Activated naive CD8-positive, alpha-beta T cell (primary cell): Measurements from ENCODE around the gene CORO1C.
"Not testable (repeated sequence)": the region's sequence is repeated elsewhere in the genome, so short reads cannot be mapped to it uniquely, and the experiment has no call there.

ENCODE experiments used
- H3K27ac Mint-ChIP-seq: one replicate; pipeline ENCODE4 v1.8.0; 2021; ENCODE audit warnings: mixed read lengths
- H3K27me3 Mint-ChIP-seq: one replicate; pipeline ENCODE4 v1.8.0; 2021; ENCODE audit warnings: mixed read lengths
- H3K36me3 Mint-ChIP-seq: one replicate; pipeline ENCODE4 v1.8.0; 2021; ENCODE audit warnings: mixed read lengths
- H3K4me1 Mint-ChIP-seq: one replicate; pipeline ENCODE4 v1.8.0; 2021; ENCODE audit warnings: low read depth, mixed read lengths
- H3K4me3 Mint-ChIP-seq: one replicate; pipeline ENCODE4 v1.8.0; 2021; ENCODE audit warnings: mild to moderate bottlenecking, mixed read lengths
- H3K9me3 Mint-ChIP-seq: one replicate; pipeline ENCODE4 v1.8.0; 2021; ENCODE audit warnings: low read depth, mixed read lengths

CORO1C gene

GRCh38 chr12:108637222-108637971 is 93.9 kb downstream of the CORO1C start:
- no peak overlapping the region for H3K27ac Mint-ChIP-seq
- no peaks in the 10 kb centered on the region for H3K36me3 Mint-ChIP-seq
- no peak overlapping the region for H3K4me3 Mint-ChIP-seq
- no peaks in the 10 kb centered on the region for H3K9me3 Mint-ChIP-seq
- H3K27me3 Mint-ChIP-seq = no peaks in the 10 kb centered on the region
- H3K4me1 Mint-ChIP-seq = peaks cover 58% of the 10 kb centered on the region

GRCh38 chr12:108635997-108636808 is 95.1 kb downstream of the CORO1C start:
- peaks cover 65% of the 10 kb centered on the region for H3K4me1 Mint-ChIP-seq
- H3K9me3 Mint-ChIP-seq = no peaks in the 10 kb centered on the region
- peak overlapping the region; percentile 96 for H3K4me3 Mint-ChIP-seq
- H3K27me3 Mint-ChIP-seq = no peaks in the 10 kb centered on the region
- H3K27ac Mint-ChIP-seq = peak overlapping the region; percentile 99
- peaks cover 2% of the 10 kb centered on the region for H3K36me3 Mint-ChIP-seq

GRCh38 chr12:108635201-108635996 is 95.9 kb downstream of the CORO1C start:
- no peaks in the 10 kb centered on the region for H3K27me3 Mint-ChIP-seq
- peaks cover 72% of the 10 kb centered on the region for H3K4me1 Mint-ChIP-seq
- peaks cover 2% of the 10 kb centered on the region for H3K36me3 Mint-ChIP-seq
- peak overlapping the region; percentile 99 for H3K27ac Mint-ChIP-seq
- H3K9me3 Mint-ChIP-seq = no peaks in the 10 kb centered on the region
- peak overlapping the region; percentile 96 for H3K4me3 Mint-ChIP-seq

- peaks cover 75% of the 10 kb centered on the region for H3K4me1 Mint-ChIP-seq
- peaks cover 2% of the 10 kb centered on the region for H3K36me3 Mint-ChIP-seq
- peak overlapping the region; percentile 99 for H3K27ac Mint-ChIP-seq
- no peaks in the 10 kb centered on the region for H3K27me3 Mint-ChIP-seq
- H3K9me3 Mint-ChIP-seq = no peaks in the 10 kb centered on the region
- H3K4me3 Mint-ChIP-seq = peak overlapping the region; percentile 96
Measured at GRCh38 chr12:108634341-108634751, 97.0 kb downstream of the CORO1C start.

GRCh38 chr12:108633534-108634248 is 97.6 kb downstream of the CORO1C start, which contains the start of gene SELPLG:
SELPLG (minus strand) TSS chr12:108633894; CDS start chr12:108624307, 9,587 bp downstream.
- Mint-ChIP-seq H3K4me1 (peaks cover 80% of the 10 kb centered on the region), H3K27me3 (no peaks in the 10 kb centered on the region), H3K4me3 (peak within 1 kb of the TSS; percentile 96), H3K27ac (peak within 1 kb of the TSS; percentile 99), H3K36me3 (peaks cover 2% of the 10 kb centered on the region), H3K9me3 (no peaks in the 10 kb centered on the region)

- peaks cover 2% of the 10 kb centered on the region for H3K36me3 Mint-ChIP-seq
- H3K4me1 Mint-ChIP-seq = peaks cover 86% of the 10 kb centered on the region
- peak overlapping the region; percentile 96 for H3K4me3 Mint-ChIP-seq
- no peaks in the 10 kb centered on the region for H3K27me3 Mint-ChIP-seq
- H3K27ac Mint-ChIP-seq = peak overlapping the region; percentile 99
- H3K9me3 Mint-ChIP-seq = no peaks in the 10 kb centered on the region
Measured at GRCh38 chr12:108633081-108633533, 98.2 kb downstream of the CORO1C start.

GRCh38 chr12:108631261-108631660 is 100.1 kb downstream of the CORO1C start:
- H3K9me3 Mint-ChIP-seq, H3K36me3 Mint-ChIP-seq, H3K27me3 Mint-ChIP-seq: not testable (repeated sequence)
- H3K4me3 Mint-ChIP-seq = peak overlapping the region; percentile 96
- H3K27ac Mint-ChIP-seq = peak overlapping the region; percentile 98
- H3K4me1 Mint-ChIP-seq = peaks cover 83% of the 10 kb centered on the region

GRCh38 chr12:108630481-108631207 is 100.7 kb downstream of the CORO1C start:
- Mint-ChIP-seq H3K4me1 (peaks cover 81% of the 10 kb centered on the region), H3K4me3 (peak overlapping the region; percentile 96), H3K27ac (peak overlapping the region; percentile 98), H3K9me3 (no peaks in the 10 kb centered on the region), H3K27me3 (no peaks in the 10 kb centered on the region), H3K36me3 (peaks cover 2% of the 10 kb centered on the region)

- H3K36me3 Mint-ChIP-seq = peaks cover 5% of the 10 kb centered on the region
- H3K4me3 Mint-ChIP-seq = peak overlapping the region; percentile 96
- H3K4me1 Mint-ChIP-seq = peaks cover 82% of the 10 kb centered on the region
- H3K27ac Mint-ChIP-seq = peak overlapping the region; percentile 98
- no peaks in the 10 kb centered on the region for H3K27me3 Mint-ChIP-seq
- H3K9me3 Mint-ChIP-seq = no peaks in the 10 kb centered on the region
Measured at GRCh38 chr12:108629824-108630476, 101.4 kb downstream of the CORO1C start.

- H3K27ac Mint-ChIP-seq = peak overlapping the region; percentile 98
- no peaks in the 10 kb centered on the region for H3K27me3 Mint-ChIP-seq
- H3K9me3 Mint-ChIP-seq = no peaks in the 10 kb centered on the region
- H3K36me3 Mint-ChIP-seq = peaks cover 5% of the 10 kb centered on the region
- H3K4me1 Mint-ChIP-seq = peaks cover 76% of the 10 kb centered on the region
- H3K4me3 Mint-ChIP-seq = peak overlapping the region; percentile 96
Measured at GRCh38 chr12:108629151-108629550, 102.2 kb downstream of the CORO1C start.

- peaks cover 66% of the 10 kb centered on the region for H3K4me1 Mint-ChIP-seq
- H3K27me3 Mint-ChIP-seq = no peaks in the 10 kb centered on the region
- H3K4me3 Mint-ChIP-seq = peak overlapping the region; percentile 42
- H3K9me3 Mint-ChIP-seq = no peaks in the 10 kb centered on the region
- H3K36me3 Mint-ChIP-seq = peaks cover 7% of the 10 kb centered on the region
- peak overlapping the region; percentile 98 for H3K27ac Mint-ChIP-seq
Measured at GRCh38 chr12:108627134-108627920, 104.0 kb downstream of the CORO1C start.

- no peaks in the 10 kb centered on the region for H3K27me3 Mint-ChIP-seq
- peak overlapping the region; percentile 98 for H3K27ac Mint-ChIP-seq
- peaks cover 9% of the 10 kb centered on the region for H3K36me3 Mint-ChIP-seq
- H3K9me3 Mint-ChIP-seq = no peaks in the 10 kb centered on the region
- H3K4me1 Mint-ChIP-seq = peaks cover 65% of the 10 kb centered on the region
- H3K4me3 Mint-ChIP-seq = no peak overlapping the region
Measured at GRCh38 chr12:108625228-108625627, 106.1 kb downstream of the CORO1C start.
